Measurements from ENCODE around the gene TRMT1L. TPM values are rescaled to one million over a fixed set of nuclear protein-coding genes. Genes with fewer than 3 reads are reported as not detected.

Gene TRMT1L
- polyA plus RNA-seq, 1 experiment: 13.4 TPM

GRCh38 chr1:185074307-185074706, 82.4 kb downstream of the TRMT1L start:
- Histone ChIP-seq H3K4me3 (ENCODE audit: low read depth, low read length) (no peak overlapping the region), H3K36me3 (ENCODE audit: control insufficient read depth, insufficient read depth, low read length) (no peaks in the 10 kb centered on the region), H3K27me3 (ENCODE audit: control insufficient read depth, insufficient read depth, low read length) (no peaks in the 10 kb centered on the region)
- POLR2A ChIA-PET: no interaction called here
- DNase-seq (ENCODE audit: low read depth): no peak
- CTCF ChIA-PET: no interaction called here
- TF ChIP-seq, protein P1, sequence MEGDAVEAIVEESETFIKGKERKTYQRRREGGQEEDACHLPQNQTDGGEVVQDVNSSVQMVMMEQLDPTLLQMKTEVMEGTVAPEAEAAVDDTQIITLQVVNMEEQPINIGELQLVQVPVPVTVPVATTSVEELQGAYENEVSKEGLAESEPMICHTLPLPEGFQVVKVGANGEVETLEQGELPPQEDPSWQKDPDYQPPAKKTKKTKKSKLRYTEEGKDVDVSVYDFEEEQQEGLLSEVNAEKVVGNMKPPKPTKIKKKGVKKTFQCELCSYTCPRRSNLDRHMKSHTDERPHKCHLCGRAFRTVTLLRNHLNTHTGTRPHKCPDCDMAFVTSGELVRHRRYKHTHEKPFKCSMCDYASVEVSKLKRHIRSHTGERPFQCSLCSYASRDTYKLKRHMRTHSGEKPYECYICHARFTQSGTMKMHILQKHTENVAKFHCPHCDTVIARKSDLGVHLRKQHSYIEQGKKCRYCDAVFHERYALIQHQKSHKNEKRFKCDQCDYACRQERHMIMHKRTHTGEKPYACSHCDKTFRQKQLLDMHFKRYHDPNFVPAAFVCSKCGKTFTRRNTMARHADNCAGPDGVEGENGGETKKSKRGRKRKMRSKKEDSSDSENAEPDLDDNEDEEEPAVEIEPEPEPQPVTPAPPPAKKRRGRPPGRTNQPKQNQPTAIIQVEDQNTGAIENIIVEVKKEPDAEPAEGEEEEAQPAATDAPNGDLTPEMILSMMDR (IDR thresholded peaks at IDR 0.05; ENCODE audit: insufficient read depth, low read depth, low read length): no peak

DNA sequence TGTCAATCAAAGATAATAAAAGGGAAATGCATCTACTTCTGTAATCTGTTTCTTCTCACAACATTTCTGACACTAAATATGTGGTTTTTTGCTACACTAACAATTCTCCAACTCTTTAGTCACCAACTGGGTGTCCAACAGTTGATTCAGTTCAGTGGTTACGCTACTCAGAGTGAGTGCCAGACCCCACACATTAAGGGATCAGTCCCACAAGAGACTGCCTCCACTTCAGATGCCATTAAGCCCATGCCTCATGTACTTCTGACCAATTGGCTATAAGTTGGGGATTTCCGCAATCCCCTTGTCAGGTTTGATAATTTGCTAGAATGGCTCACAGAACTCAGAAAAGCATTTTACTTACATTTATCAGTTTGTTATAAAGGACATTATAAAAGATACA, 83.0 kb downstream of the TRMT1L start:
- no peak for DNase-seq (ENCODE audit: low read depth)
- Histone ChIP-seq H3K36me3 (ENCODE audit: control insufficient read depth, insufficient read depth, low read length) (no peaks in the 10 kb centered on the region), H3K4me3 (ENCODE audit: low read depth, low read length) (no peak overlapping the region), H3K27me3 (ENCODE audit: control insufficient read depth, insufficient read depth, low read length) (no peaks in the 10 kb centered on the region)
- CTCF ChIA-PET: no interaction called here
- TF ChIP-seq, protein P1 (IDR thresholded peaks at IDR 0.05; ENCODE audit: insufficient read depth, low read depth, low read length): no peak
- POLR2A ChIA-PET: no interaction called here

DNA sequence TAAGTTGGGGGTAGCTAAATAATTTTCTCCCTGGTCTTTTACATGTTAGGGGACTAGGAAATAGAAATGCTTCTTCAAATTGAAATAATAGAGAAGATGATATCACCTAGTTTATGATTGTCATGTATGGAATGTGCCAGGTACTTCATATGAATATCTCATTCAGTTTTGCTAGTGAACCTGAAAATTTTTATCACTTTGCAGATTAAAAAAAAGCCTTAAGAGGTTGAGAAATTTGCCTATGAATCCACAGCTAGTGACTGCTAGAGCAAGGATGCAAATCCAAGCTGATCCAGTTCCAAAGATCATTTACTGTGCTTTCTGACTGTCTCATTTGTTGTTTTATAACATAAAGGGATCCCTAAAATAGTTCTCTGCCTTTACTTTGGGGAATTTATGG, 86.7 kb downstream of the TRMT1L start:
- Histone ChIP-seq H3K4me3 (ENCODE audit: low read depth, low read length) (no peak overlapping the region), H3K27me3 (ENCODE audit: control insufficient read depth, insufficient read depth, low read length) (no peaks in the 10 kb centered on the region), H3K36me3 (ENCODE audit: control insufficient read depth, insufficient read depth, low read length) (no peaks in the 10 kb centered on the region)
- TF ChIP-seq, protein P1 (IDR thresholded peaks at IDR 0.05; ENCODE audit: insufficient read depth, low read depth, low read length): no peak
- POLR2A ChIA-PET: no interaction called here
- DNase-seq (ENCODE audit: low read depth): no peak
- CTCF ChIA-PET: no interaction called here

GRCh38 chr1:185069202-185069772, 87.5 kb downstream of the TRMT1L start:
- POLR2A ChIA-PET: interaction anchor here (0.6 kb wide), 1 partner anchor 115 kb away, joined by 3 read pairs; no protein-coding TSS in a partner anchor
- CTCF ChIA-PET: interaction anchor here (1.1 kb wide), 1 partner anchor 15 kb away, joined by 3 read pairs; no protein-coding TSS in a partner anchor
- DNase-seq (ENCODE audit: low read depth): no peak

DNA sequence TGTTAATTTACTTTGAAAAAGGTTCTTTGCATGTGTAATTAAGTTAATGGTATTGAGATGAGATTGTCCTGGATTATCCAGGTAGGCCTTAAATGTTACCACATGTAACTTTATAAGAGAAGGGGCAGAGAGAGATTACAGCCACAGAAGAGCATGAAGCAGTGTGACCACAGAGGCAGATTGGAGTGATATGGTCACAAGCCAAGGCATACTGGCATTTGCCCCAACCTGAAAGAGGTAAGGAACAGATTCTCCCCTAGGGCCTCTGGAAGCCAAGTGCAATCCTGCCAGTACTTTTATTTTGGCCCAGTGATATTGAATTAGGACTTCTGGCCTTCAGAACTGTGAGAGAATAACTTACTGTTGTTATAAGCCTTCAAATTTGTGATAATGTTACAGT, 88.4 kb downstream of the TRMT1L start:
- no peaks in the 10 kb centered on the region for H3K36me3 ChIP-seq (ENCODE audit: control insufficient read depth, insufficient read depth, low read length)
- DNase-seq (ENCODE audit: low read depth): no peak
- H3K27me3 ChIP-seq (ENCODE audit: control insufficient read depth, insufficient read depth, low read length): no peaks in the 10 kb centered on the region
- TF ChIP-seq, protein P1 (IDR thresholded peaks at IDR 0.05; ENCODE audit: insufficient read depth, low read depth, low read length): no peak
- ChIA-PET POLR2A (no interaction called here), CTCF (no interaction called here)
- H3K4me3 ChIP-seq (ENCODE audit: low read depth, low read length): no peak overlapping the region

More at GRCh38 chr1:185069202-185069772, 87.5 kb downstream of the TRMT1L start:
- H3K27me3 ChIP-seq (ENCODE audit: control insufficient read depth, insufficient read depth, low read length): no peaks in the 10 kb centered on the region
- TF ChIP-seq, protein P1 (IDR thresholded peaks at IDR 0.05; ENCODE audit: insufficient read depth, low read depth, low read length): no peak
- no peaks in the 10 kb centered on the region for H3K36me3 ChIP-seq (ENCODE audit: control insufficient read depth, insufficient read depth, low read length)
- no peak overlapping the region for H3K4me3 ChIP-seq (ENCODE audit: low read depth, low read length)

Other genes with a start within 250 kb of the TRMT1L start
- 28.2 and 39.4 TPM in 2 replicates for gene NIBAN1, start 182.4 kb downstream of the TRMT1L start, polyA plus RNA-seq (2011; rRNA removed)
- gene RNF2, start 111.4 kb downstream of the TRMT1L start, polyA plus RNA-seq (2011; rRNA removed): 12.6 and 27.9 TPM in 2 replicates
- gene SWT1, start 214 bp upstream of the TRMT1L start, polyA plus RNA-seq (2011; rRNA removed): 0.78 and 1.7 TPM in 2 replicates
- 48.1 and 81.1 TPM in 2 replicates for gene IVNS1ABP, start 160.3 kb upstream of the TRMT1L start, polyA plus RNA-seq (2011; rRNA removed)

Data from BJ (cell line).